HG03175 (cell line): ENCODE results near the gene SPECC1L.

Experiments
- ATAC-seq: cut with Tn5 transposase; IDR thresholded peaks from one replicate; pipeline ENCODE4 v1.9.1; 2021; ENCODE audit warnings: mild to moderate bottlenecking, moderate library complexity; ENCODE audit not compliant: unreplicated experiment

SPECC1L gene

DNA sequence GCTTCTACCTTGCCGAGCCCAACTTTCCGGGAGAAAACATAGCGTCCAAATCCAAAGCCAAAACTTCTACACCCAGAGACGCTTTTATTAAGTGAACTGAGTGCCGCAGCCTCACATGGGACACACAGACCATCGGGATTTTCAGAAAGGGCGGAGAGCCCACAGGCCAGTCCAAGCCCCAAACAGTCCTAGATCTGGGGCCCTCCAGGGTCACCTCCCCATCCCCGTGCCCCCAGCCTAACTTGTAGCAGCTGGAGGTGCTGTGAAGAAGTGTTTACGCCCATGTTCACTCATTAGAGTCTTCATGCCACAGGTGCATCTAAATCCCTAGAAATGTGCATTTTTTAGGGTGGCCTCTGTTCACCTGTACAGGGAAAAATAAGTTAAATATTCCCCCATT is 142.6 kb downstream of the SPECC1L start:
- ATAC-seq, result no peak

DNA sequence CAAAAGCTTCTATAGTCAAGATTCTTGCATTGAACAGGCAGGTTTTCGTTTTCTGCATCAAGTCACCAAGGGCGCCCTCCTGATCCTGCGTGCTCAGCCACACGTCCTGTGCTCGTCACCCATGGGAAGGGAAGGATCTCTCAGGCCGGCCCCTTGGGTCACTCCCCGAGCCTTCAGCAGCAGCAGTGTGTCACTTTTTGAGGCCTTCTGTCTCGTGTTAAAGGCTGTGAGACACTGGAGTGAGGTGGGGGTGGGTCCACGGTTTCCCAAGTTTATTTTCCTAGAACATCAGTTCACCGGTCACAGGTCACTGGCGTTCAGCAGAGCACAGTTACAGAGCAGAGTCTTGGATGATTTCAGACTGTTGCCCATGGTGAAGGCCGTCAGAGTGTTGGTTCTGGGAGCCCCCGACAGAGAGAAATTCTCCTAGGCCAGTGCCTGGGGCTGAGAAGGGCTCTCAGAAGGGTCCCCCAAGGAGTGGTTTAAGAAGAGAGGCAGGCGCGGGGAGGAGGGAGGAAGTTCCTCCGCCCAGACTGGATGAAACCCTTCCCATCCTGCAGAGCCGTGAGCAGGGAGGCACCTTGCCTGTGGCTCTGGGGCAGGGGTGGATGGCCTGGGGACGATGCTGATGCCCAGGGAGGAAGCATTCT is 143.2 kb downstream of the SPECC1L start:
- no peak for ATAC-seq

DNA sequence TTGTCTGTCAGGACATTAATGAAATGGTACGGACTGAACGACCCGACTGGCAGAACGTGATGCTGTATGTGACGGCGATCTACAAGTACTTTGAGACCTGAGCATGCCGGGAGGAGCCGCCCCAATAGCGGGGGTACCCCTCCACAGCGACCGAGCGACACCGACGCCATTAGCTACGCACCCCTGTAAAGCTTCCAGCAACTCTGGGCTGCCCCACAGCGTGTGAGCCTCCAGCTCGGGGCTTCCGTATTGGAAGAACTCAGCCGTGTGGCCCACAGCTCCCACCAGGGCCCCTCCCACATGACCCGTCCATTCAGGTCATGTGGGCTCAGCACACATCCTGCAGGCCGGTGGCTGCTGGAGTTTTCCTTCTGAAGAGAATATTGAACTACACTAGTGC is 143.9 kb downstream of the SPECC1L start:
- ATAC-seq, result no peak

DNA sequence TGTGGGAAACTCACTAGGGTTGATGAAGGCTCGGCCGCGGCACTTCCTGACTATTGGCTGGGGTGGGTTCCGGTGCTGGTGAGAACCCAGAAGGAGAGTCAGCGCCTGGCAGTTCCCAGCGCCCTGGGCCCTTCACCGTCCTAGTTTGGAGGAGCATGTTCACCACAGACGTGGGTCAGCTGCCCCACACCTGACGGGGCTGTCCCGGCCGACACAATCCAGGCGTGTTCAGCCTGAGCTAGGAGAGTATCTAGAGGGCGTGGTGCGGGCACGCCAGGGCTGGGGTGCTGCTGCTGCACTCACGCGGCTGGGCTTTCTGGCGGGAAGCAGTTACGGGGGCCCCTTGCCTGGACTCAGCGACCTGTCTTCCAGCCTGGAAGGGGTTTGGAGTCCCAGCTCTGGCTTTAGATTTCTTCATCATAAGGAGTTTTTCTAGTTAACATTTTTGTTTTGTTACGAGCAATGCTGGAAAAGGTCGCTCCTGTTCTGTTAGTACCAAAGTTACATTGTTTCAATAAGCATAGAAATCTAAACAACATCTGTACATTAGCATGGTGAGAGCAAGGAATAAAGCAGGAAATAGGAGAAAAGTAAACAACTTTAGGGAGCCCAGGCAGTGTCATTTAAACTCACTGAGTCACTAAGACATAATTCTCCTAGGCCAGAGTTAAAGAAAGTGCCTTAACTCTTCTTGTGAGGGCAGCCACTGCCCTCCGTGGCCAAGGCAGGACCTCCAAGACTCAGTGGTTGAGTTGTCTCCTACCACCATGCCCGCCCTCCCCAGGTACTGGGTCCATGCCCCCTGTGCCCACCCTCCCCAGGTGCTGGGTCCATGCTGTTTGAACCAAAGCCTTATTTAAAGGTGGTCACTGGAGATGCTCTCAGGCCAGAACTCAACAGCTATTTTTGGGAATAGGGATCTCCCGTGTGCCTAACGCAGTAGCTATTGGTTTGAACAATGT is 144.6 kb downstream of the SPECC1L start:
- no peak for ATAC-seq

DNA sequence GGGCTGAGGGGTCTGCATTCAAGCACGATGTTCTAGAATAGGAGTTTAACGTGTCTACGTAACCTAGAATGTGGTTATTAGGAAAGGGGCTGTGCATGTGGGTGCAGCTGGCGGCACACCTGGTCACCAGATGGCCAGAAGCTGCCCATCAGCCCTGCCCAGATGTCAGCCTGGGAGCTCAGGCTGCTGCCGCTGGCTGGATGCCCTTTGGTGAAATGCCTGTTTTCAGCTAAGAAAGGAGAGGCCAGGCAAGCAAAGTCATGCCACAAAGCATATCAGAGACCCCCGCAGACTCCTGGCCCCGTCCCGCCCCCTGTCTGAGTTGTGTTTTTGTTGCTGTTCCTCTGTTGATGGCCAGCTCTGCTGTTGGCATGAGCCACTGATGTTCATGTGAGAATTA is 145.5 kb downstream of the SPECC1L start:
- no peak for ATAC-seq

DNA sequence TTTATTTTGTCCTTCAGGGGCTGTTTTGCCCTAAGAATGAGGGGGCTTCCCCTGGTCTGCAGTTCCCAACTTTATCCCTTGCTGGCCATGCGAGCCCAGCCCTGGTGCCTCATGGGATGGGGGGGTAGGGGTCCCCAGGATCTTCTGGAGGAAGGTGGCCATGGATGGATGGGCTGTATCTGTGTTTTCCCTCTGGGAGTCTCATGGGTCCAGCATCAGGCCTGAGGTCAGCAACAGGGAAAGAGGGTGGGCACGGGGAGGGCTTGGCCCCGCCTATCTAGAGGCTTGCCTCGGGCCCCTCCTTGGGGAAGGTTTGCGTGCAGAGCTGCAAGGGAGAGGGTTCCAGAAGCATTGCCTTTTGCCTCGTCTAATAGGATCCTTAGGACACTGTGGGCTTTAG is 146.0 kb downstream of the SPECC1L start:
- no peak for ATAC-seq

DNA sequence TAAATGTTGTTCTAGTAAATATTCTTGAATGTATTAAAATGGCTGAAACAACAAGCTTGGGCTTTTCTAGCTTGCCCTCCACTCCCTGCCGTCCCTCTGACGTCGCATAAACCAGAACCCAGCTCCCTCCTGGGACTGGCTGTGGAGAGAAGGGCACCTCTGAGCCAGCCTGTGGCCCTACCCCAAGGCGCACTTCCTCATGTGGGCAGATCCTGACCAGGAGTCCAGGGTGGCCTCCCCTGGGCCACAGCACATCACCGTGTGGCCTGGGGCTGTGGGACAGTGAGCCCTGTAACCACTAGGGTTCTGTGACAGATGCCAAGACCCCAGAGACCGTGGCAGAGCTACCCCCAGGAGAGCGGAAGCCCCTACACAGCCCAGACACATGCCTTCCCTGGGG is 146.6 kb downstream of the SPECC1L start:
- no peak for ATAC-seq

DNA sequence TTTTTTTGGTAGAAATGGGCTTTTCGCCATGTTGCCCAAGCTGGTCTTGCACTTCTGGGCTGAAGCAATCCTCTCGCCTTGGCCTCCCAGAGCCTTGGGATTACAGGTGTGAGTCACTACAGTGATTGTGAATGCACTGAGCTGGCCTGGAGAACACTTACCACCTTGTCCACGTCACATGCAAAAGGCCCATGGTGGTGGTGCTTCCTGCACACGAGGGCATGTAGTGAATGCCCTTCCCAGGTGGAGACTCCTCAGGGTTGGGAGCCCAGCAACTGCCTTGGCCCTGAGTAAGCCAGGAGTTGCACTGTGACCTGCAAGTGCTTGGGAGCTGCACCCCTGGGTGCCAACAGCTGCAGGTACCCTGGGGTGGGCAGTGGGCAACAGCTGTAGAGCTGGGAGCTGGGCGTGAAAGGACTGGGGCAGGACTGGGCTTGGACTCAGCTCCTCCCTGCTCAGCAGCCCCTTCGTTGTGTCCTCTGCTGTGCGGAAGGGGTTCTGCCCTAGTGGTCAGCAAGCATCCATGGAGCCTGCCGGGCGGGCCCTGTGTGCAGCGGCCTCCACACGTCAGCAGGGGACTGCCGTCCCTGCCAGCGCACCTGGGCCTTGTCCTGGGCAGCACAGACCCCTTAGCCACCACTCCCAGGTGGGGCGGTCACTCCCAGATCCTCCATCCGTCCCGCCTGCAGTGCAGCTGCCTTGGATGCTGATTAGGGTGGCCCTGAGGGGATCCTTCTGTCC is 147.4 kb downstream of the SPECC1L start:
- no peak for ATAC-seq

DNA sequence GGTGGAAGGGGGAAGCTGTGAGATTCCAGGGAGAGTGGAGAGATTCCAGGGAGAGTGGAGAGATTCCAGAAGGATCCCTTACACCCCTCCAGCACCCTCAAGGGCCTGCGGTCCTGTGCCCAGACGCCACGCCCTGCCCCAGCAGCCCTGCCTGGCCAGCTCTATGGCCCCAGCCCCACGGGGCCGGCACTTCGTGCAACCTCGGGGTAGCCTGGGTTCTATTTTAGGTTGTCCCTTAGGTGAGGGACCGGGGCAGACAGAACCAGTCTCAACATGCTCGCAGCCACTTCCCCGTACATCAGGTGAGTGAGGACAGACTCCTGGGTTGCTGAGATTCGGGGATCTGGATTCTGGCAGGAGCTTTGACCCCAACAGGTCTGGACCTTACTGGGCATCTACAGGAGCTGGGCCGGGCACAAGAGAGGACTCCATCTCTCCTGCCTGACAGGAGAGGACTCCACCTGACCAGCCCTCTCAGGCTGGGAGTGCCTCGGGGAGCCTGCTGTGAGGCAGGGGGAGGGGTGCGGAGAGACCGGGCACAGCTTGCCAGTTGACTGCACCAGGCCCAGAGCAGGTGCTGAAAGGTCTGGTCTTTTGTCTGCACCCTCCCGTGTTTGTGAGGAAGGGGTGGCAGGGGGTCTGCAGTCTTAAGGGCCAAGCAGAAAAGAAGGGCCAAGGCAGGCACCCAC is 148.3 kb downstream of the SPECC1L start:
- no peak for ATAC-seq

DNA sequence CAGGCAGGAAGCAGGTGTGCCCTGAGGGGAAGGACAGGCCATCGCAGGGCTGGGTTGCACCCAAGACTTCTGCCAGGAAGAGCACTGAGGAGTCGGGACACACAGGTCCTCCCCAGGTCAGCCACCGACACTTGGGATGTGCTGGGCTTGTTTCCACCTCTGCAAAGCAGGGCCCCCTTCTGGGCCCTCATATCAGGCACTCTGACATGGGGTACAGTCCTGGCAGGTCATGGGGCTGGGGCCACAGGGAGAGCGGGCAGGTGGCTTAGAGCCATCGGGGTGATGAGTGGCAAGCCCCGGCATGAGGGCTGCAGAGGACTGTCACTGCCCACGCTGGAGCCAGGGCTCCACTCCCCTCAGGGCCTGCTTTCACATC is 148.8 kb downstream of the SPECC1L start:
- ATAC-seq, result no peak

DNA sequence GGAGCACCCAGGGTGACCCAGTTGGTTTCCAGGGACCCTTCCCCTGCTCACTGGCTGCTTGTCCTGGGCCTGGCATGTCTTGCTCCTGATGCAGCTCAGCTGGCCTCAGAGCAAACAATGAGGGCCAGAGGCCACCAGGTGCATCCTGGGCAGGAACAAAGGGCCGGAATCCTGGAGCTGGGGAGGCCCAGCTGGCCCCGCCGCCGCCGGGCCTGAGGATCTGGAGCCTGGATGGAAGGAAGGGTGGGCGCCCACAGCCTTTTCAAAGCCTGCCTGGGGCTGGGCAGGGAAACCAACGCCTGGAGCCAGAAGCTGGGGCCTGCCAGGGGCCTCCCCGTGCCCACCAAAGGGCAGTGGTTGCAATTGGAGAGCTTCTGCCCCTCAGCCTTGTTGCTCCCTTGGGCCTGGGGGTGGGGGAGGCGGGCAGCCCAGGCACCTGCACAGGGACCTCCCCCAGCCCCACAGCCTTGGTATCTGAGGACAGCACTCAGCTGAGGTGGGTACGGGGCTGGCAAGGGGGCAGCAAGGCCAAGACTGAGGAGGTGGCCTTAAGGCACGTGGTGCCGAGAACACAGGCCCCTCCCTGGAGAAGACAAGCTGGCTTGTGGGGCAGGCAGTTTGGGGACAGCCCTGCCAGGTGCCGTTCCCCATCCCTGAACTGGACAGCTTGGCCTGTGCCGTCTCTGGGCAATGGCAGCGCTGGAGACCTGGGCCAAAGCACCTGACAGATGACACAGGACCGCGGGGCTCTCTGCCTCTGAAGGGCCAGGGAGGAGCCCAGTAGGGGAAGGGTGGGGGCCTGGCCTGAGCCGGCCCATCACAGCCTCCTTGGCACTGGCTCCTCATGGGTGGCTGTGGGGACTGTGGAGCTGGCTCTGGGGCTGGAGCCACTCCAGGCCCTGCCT is 149.7 kb downstream of the SPECC1L start:
- no peak for ATAC-seq

DNA sequence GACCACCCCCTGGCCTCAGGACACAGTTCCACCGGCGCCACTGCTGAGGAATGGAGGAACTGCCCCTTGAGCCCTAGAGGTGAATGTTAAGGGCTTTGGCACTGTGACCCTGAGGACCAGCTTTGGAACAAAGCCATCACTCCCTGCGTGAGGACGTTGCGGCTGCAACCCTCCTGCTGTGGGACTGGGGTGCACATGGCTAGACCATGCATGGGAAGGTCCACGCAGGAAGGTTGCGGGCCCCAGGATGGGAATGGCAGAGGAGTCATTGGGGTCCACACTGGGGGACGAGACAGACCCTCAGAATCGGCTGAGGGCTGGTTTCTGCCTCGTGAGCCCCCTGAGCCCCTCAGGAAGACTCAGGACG is 150.3 kb downstream of the SPECC1L start:
- ATAC-seq, result no peak

DNA sequence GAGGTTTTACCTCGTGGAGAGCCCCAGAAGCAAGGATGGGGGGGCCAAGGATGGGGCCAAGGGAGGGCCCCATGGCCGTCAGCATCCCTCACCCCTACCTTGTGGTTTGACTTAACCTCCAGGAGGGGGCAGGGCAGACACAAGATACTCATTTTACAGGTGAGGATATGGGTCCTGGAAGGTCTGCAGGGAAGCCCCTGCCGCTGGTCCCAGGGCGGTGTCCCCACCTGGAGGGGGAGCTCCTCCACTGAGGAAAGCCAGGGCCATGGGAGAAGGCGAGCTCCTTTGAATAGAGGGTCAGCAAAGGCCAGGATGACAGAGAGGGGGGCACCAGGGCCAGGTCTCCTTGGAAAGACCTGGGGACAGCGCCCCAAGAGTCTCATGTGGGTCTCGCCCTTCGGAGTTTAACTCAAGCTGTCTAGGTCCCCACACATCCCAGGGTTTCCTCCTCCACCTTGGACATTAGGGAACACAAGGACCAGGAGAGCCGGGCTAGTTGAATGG is 150.8 kb downstream of the SPECC1L start:
- no peak for ATAC-seq

DNA sequence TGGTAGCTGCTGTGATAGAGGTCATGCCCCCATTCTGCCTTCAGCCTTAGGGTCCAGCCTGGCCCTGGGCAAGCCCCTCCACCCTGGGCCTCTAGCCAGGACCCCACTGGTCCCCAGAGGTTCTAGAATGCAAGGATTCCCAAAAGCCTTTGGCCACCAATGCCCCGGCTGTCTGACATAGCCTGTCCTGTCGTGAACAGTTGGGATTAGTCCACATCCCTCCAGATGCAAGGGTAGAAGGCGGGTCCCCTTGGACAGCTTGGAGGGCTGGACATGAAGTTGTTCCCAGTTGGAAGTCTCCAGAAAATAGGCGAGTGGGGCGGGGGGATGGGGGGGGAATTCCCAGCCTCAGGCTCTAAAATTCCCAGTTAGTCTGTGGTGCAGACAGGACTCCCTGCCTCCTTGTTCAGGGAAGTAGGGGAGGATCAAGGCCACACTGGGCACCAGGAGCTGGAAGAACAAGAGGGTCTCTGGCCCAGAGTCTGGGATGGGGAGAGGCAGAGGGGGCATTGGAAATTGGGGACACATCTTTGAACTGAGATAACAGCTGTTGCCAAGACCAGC is 151.6 kb downstream of the SPECC1L start:
- ATAC-seq, result no peak

DNA sequence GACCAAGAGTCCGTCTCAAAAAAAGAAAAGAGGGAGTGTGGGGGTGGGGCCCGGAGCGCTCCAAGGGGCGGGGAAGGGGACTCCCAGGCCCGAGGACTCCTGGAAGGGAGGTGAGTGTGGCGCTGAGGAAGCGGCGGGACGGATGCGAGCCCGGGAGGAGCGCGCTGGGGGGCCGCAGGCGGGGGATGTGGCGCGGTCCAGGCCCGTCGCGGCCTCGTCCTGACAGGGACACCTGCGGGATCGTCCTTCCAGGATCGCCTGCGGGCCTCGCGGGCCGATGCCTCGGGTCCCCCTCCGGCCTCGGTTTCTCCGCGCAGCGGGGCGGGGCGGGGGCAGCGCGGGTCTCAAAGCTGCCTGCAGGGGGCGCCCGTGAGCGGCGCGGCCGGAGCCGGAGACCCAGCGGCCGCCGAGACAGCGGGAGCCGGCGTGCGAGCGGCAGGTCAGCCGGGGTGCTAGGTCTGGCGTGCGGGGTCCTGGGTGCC is 152.9 kb downstream of the SPECC1L start:
- ATAC-seq, result no peak

DNA sequence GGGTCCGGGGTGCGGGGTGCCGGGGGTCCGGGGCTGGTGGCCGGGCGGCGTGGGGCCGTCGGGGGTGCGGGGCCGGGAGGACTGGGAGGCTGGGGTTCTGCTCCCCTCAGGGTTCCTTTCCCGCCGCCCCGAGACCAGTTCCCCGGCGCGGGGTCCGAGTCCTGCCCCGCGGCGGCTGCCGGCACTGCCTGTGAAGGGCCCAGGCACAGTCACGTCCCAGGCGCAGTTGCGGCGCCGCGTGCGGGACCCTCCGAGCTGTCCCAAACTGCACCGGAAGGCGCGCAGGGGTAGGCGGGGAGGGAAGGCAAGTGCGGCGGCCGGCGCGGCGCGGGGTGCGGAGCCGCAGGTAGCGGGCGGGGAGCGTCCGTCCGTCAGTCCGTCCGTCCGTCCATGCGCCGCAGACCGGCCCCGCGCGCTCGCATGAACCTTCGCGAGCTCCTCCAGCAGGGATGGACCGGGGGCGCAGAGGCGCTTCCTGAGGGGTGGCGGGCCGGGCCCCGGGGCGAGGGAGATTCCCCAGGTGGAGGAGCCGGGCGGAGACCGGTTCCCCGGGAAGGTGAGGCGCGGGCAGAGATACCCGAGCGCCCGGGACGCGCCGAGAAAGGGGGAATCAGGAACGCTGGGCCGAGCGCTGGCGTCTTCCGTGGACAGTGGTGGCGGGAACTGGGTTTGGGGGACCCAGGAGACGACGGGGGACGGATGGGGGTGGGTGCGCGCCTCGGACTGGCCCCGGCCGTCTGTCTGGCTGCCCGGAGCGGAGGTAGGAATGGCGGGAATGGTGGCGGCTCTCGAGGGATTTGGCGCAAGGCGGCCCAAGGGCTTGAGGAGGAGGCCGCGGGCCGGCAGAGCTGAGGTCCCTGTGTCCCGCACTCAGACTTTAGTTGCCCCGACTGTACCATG is 153.6 kb downstream of the SPECC1L start:
- no peak for ATAC-seq

DNA sequence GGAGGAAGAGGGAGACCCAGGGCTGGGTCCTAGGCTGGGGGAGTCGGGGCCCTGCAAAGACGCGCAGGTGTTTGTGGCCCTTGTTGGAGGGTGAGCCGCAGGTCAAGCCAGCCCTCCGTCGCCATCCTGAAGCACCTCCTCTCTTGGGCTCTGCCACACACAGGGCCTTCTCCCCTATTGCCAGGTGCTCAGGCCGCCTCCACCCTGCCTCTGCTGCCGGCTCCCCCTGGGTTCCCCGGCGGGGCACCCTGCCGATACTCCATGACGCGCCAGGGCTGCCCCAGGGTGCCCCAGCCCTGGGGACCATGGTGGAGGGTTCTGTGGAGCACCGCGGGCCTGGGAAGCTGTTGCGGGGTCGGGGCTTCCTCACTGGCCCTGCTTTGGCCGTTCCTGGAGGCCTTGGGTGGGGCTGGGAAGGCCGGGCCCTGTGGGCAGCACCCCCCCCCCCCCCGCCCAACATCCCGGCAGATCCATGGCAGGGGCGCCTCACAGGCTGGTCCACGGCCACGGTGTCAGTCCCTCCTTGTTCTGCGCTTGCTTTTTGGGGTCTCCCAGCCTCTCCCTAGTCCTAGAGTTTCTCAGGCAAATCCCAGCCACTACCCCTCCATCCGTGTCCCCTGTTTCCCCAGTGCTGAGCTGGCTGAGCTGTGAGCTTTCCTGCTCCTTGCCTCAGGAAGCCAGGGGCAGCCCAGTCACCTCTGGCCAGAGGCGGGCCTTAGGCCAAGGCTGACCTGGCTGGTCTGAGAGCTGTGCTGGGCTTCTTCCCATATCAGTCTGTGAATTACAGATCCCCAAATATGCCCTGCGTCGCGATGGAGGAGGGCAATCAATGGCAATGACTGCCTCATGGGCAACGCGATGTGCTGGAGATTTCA is 154.5 kb downstream of the SPECC1L start:
- no peak for ATAC-seq
